SHP77 (cell line): Measurements from ENCODE around the gene ATP8A2.
A peak's percentile ranks its signal among the peaks of the same experiment; 100 is the strongest.

ENCODE experiments used
- DNase-seq, 2 experiments: peaks; one replicate each; lab custom pipeline; 2025; lab: John Stamatoyannopoulos, UW

Gene ATP8A2

DNA sequence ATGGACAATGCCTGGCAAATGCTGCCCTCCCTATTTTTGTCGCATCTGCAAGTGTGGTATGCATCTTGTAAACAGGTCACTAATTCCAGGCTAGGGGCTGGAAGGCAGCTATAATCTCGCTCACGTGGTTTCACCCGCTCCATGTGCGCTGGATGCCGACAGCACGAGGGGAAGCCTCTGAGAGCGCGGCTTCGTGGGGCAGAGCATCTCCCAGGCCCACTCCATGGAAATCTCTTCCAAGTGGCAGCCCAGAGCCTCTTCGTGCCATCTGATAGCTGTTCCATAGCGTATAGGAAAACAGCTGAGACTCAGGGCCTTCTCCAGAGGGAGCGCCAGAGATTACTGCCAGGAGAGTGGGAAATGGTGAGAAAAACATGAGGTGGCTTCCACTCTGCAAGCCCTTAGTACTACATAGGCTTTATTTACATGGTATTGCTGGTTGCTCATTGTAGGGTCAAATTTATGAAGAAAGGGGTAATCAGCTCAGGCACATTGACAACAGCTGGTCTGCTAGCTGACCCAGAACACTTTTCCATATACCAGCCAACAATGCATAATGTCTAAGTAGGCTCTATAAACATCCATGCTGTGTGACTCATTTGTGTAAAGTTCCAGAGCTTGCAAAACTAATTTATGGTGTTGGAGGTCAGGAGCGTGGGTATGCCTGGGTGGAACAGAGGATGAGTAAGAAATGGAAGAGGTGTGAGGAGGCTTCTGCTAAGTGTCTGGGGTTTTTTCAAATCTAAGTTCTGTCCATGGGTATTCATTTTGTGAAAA, 514.9 kb downstream of the ATP8A2 start:
- no peak for DNase-seq

DNA sequence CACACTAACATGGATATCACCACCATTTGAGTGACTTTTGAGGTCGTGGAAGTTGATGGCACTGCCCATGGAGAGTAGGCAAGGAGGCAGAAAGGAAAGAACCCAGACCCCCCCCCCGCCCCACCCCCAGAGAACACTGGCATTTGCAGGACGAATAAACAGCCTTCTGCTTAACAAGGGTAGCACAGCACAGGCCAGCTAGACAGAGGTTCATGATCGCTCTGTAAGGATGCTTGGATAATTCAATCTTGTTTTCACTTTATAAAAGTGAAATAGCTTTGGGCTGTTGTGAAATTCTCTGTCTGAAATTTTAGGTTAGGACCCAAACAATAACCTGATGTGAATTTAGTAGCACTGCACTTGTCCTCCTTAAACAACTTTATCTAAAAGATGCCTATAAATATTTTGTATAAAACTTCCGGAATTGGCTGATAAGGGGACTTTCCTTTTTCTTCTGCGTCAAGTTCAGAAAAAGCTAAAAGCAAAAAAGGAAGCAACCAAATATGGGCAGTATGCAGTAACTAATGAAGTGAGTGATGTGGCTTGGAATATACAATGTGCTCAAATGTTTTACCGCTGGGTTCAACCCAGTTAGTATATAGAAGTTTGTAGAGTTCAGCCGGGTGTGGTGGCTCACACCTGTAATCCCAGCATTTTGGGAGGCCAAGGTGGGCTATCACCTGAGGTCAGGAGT, 516.3 kb downstream of the ATP8A2 start:
- no peak for DNase-seq

DNA sequence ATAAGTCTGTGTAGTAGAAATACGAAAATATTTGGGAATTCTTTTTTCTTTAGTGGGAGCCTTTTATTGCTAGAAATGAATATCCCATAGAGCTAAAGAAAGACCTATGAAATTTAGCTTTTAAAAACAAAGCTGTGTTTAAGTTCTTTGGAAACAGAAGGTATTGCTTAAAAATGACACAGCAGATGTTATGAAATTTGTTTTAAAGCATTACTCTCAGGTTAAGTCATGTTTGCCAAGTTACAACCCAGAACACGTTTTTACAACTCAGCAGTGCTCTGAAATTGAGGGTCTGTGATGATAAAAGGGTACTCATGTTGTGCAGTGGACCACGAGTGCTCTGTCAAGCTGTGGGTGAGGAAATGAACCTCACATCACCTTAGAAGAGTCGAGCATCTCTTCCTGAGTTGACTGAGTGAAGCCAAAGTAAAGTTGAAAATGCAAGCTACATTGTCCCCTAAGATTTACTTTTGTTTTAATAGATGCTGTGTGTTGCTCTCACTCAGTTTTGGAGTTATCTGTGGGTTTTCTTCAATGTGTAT, 519.0 kb downstream of the ATP8A2 start:
- DNase-seq: no peak

DNA sequence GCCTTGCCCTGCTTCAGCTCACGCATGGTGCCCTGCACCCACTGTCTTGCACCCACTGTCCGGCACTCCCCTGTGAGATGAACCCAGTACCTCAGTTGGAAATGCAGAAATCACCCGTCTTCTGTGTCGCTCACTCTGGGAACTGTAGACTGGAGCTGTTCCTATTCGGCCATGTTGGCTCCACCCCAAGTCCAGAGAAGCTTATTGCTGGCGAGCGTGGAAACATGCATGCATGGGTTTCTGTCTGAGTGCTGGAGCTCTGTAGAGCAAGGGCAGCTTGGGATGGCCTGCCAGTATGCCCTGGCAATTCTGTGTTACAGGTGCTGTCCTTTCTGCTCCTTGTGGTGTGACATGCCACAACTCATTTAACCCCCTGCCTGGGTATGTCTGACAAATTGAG, 527.2 kb downstream of the ATP8A2 start:
- DNase-seq: no peak

DNA sequence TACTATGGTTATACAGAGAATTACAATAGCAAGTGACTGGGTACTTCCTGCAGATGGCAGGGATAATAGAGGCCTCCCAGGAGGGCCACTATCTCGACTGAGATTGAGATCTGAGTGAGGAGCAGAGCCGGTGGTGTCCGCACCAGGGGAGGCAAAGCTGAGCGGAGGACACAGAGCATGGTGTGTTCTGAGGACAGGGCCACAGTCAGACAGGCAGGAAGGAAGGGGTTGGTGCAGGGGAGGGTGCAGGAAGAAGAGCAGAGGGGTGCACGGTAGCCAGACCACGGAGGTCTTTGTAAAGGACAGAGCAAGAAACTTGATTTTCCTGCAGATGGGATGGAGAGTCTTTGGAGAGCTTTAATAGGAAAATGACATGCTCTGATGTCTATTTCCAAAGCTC, 527.7 kb downstream of the ATP8A2 start:
- no peak for DNase-seq

DNA sequence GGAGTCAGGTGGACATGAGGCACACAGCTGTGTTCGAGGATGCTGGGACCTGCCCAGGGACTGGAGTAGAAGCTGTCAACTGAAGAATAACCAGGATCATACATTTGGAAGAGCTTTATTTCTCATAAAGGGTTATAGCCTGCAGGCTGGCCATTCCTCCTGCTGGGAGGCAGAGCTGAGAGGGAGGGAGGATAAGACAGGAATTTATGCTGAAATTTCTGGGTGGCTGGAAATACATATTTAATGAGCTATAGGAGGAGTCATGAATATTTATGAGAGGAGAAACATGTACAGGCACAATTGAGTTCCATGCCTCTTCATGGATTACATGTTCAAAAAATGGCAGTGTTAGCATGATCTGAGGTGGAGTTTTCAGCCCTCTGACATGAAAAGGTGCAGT, 528.2 kb downstream of the ATP8A2 start:
- no peak for DNase-seq

DNA sequence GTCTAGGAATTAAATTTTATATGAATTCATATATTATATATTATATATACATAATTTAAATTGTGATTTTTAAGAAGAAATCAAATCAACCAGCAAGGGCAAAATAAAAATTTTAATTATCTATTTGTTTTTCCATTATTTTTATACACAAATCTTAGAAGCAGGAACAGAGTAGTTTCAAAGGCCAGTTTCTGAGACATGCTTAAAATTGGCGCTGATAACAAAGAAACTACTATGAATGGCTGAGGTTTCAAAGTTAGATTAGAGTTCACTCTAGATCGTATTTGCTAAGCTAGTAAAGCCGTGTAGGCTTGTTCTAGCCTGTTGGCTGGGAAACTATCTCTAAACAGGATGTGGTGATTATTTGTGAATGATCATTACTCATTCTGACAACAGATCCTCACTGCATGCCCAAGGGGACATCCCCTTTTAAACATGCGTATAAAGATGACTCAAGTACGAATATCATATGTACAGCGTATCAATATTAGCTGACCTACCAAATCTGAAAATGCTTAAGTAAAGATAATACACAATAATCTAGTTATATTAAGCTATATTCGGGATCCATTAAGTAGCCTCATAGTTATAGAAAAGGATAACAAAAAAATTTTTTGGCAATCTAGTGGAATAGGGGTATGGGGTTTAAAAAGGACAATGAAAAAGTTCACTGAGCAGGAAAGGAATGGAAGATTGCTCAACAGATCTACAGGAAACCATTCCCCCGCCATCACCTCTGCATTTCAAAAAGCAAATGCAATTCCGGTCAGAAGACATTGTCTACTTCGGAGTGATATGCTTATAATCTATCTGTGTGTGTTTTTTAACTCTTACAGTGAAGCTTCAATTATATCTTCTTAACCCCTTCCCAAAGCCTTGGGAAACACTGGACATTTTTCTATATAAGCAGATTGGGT, 529.9 kb downstream of the ATP8A2 start:
- peak in 1 of 2 experiments; percentile 2 for DNase-seq

DNA sequence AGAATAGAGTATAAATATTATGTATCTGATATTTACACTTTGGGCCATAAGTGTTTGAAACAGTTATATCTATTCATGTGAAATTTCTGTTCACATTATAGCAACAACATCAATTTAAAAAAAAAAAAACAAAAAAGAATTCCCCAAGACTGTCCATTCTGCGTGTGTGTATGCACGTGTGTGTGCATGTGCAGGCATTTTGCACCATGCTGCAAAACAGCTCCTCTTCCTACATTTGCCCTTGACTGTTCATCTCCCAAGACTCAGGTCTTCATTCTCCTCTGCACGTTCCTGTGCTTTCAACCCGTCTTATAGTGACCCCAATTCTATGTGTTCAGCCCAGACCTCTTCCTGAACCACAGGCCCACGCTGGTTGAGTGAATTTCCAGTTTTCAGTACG, 530.7 kb downstream of the ATP8A2 start:
- DNase-seq: no peak

DNA sequence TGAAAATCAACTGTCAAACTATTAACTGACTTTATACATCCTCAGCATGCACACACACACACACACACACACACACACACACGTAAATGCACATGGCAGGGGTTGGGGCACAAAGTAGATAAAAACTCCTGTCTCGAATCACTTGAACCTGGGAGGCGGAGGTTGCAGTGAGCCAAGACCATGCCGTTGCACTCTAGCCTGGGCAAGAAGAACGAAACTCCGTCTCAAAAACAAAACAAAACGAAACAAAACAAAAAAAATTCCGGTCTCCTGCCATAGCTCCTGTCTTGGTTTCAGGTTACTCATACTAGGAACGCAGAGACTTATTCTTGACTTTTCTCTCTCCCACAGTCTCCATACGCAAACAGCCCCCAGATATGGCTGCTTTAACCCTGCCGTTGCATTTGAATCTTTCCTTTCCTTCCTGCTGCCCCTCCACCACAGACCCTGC, 531.1 kb downstream of the ATP8A2 start:
- DNase-seq: no peak

DNA sequence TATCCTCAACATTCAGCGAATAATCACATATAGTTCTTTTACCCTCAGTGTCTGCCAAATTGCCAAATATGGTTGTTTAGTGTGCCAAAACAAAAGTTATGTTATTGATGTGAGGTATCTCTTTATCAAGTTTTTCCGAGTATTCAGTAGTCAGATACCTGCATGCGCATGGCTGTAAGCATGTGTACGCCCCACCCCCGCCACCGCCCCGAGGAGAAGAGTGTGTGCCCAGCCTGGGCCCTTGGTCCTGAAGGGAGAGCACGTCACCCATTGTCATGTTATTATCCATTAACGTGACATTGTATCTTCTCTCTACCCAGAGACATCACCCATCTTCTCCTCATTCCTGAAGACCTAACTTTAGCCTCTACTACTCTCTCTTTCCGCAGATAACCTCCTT, 533.1 kb downstream of the ATP8A2 start:
- no peak for DNase-seq

DNA sequence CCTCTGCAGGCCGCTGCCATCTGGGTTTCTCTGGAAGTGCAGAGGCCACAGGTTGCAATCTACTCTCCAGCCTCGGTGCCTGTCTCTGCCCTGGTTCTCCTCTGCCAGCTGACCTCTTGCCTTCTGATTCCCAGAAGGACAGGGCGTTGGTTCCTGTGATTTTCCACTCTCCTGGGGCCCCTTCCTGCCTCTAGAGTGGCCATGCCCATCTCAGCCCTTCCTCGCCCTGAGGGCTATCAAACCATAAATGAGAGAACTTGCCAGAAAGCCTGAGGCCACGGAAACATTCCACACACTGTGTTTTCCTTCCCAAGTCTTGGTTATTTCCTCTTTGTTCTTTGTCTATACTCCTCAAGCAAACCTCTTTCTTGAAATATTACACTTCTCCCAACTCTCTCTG, 533.8 kb downstream of the ATP8A2 start:
- DNase-seq: no peak

DNA sequence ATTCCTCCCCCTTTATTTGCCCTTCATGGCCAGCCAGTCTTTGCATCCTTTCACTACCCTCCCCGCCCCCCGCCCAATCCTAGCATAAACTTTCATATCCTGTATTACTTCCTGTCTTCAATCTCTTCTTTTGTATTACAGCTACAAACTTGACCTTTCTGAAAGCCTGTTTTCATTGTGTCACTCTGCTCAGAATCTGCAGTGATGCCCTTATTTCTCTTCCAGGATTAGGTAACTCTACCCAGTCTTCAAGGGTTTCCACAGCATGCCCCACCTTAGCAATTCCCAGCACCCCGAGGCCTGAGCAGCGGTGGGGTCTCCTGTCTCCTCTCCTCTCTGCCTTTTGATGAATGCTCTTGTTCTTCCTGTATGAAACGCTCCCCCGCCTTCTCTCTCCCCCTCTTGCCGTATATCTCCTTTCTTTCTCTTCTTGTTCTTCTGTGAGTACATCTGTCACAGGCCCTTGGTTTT, 534.5 kb downstream of the ATP8A2 start:
- DNase-seq: no peak

DNA sequence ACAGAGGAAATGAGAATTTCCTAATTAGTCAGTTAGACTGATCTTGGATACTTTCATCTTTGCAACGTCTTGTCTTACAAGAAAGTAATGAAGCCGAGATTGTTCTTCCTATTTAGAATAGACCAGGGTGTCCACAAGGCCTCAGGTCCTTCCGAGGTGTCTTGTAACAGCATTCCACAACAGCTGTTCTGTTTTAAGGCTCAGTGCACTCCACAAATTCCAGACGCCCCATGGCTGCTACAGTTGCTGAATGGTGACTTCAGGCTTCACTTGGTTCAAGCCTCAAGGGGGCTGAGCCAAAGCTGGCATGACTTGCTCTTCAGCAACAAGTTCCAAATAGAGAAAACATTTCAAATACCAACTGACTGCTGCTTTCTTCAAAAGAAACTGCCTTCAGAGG, 536.6 kb downstream of the ATP8A2 start:
- no peak for DNase-seq

DNA sequence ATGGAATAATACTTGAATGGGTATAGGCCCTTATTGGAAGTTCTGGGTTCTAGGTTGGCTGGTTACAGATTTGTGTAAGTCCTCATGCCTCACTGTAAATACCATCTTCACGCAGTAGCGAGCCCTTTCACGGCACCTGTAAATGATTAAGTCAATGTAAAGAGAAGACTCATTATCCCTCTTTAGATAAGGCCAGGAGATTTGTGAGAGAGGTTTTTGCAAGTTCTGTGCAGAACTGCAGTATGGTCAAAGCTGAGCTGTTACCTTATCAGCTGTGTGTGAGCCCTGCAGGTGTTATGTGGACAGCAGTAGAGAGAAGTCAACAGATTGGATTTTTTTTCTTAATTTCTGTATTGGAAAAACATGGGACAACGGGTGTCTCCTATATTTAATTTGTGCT, 538.5 kb downstream of the ATP8A2 start:
- DNase-seq: no peak

DNA sequence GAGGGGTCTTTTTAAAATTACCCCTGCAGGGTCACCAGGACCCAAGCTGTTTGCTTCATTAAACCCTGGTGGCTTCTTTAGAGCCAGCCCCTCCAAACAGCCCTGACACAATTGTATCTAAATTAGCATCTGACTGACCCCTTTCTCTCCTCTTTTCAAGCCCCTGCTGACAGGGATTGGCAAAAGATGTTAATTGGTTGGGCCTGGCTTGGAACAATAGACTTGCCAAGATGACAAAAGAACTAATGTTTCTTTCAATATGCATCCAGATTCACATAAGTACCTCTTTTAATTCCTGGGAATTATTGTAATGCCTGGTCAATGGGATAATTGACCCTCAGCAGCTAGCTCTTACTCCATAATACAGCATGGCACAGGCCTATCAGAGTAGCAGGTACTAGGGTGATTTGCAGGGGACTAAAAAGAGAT, 539.2 kb downstream of the ATP8A2 start:
- no peak for DNase-seq

DNA sequence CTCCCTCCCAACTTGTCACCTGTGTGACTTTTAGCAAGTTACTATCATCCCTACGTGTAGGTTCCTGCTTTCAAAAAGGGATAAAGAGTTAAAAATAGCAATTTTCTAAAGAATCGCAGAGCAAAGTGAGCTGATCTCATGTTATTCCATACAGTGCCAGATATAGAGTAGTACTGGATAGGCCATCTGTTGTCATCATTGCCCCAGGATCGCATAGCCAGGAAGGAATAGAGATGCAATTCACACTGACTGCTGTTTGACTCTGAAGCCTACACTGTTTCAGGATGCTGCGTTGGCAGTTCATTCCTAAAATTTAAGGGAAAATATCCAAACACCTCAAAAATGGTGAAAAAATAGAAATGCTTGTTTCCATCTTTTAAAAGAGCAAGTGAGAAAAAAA, 541.2 kb downstream of the ATP8A2 start:
- no peak for DNase-seq

DNA sequence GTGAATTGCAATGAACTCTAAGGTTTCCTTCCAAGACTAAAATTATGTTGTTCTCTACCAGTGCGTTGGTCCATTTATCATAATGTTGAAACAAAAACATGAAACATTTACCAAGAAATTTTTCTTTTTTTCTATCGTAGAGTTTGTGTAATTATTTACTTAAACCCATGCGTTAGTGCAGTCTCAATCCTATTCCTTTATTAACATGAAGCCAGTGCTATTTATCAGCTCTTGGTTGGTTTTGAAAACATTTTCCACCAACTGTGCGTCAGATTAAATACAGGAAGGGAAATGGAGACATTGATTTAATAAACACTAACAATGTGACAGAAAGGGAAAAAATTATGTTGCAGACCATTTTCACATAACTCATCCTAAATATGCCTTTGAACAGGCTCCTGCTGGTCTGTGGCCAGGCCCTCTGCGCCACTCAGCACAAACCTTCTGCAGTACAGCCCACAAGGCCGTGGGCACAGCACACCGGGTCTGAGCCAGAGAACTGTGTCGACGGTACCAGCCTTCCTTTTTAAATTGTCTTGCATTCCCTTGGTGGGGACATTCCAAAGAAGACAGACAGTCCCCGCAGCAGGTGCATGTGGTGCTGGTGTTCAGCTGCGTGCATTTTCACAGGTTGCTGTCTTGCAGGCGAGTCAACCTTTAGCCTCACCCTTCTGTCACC, 544.2 kb downstream of the ATP8A2 start:
- DNase-seq: no peak

DNA sequence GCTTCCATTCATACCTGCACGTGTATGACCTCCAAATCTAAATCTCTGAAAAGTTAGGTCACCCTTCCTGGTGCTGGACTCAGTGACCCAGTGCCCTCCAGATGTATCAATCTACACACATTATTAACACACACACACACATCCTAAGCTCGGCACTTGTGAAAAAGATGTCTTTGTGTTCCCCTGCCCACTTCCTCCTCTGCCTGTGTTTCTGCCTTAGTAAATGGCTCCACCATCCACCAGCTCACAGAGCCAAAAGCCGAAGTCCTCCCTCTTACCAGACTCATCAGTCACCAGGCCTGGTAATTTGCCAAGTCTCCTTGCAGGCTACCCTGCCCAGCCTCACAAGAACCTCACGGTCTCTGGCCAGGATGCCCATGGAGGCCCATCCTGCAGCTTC, 548.5 kb downstream of the ATP8A2 start:
- no peak for DNase-seq

DNA sequence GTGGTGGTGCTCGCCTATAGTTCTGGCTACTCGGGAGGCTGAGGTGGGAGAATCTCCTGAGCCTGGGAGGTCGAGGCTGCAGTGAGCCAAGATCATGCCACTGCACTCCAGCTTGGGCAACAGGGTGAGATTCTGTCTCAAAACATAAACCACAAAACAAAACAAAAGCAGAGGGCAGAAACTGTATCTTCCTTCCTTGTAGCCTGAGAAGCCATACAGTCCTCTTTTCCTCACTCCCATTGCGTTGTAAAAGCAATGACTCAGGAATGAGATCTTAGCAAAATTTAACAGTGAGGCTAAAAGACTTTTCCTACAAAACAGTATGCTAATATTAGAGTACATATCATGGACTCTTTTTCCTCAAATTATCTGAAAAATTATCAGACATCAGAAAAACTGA, 549.2 kb downstream of the ATP8A2 start:
- no peak for DNase-seq

DNA sequence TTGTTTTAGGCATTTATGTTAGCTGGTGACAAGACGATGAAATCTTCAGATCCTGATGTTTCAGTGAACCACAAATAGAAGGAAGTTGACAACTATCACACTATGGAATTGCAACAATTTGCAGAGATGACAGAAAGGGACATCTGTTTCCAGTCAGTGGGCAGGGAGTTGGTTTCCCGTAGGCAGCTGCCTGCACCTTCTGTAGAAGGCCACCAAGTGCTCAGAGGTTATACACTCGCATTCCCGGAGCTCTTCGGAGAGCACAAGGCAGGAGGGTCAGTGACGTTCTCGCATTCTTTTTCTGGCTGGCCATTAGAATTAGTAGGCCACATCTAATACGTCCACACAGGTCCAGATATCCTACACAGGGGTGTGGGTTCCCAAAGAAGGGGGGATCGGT, 550.6 kb downstream of the ATP8A2 start:
- DNase-seq: no peak

DNA sequence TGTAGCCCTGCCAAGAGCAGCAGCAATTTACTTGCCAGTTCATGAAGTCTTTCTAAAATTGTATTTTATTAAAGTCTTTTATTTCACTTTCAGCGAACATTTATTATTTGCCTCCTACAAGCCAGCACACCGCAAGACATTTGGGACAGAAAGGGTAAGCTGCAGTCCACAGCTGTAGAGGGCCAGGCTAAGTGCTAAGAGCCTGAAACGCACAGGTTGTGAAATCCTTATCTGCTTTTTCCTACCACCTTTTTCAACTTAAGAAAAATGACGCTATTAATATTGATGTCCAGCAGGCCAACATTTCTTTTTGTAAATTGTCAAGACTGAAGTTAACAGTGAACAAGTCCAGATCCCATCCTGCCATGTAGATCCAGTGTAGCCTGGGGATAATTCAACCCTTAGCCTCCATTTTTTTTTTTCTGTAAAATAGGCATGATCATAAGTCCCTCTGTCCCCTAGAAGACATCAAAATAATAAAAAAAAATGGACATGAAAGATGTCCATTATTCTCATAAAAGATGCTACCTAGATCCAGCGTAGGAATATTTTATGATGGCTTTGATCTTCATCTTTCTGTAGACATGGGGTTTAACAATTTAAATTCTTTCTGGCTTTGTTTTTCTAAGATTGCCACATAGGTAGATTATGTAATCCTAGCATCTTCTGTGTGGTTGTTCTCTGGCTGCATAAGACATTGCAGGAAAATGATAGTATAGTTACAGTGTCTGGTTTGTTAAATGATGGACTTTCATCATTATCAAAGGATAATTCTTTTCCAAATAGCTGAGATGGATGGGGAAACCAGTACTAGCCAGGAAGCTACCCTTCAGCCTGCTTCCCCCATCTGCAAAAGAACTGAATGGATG, 551.7 kb downstream of the ATP8A2 start:
- no peak for DNase-seq
